GM18867 (cell line): Measurements from ENCODE around the gene TMC3.

Experiments
- ATAC-seq: cut with Tn5 transposase; IDR thresholded peaks from one replicate; pipeline ENCODE4 v1.9.1; 2021; ENCODE audit warnings: mild to moderate bottlenecking, moderate library complexity; ENCODE audit not compliant: unreplicated experiment

Gene TMC3

GRCh38 chr15:81323944-81324881 is 49.8 kb downstream of the TMC3 start, which contains the start of gene STARD5:
TSS of gene STARD5 (minus strand) at chr15:81324141. CDS start at chr15:81324099, 42 bp downstream.
- ATAC-seq, result peak; percentile 99

GRCh38 chr15:81323559-81323943 is 50.5 kb downstream of the TMC3 start:
- peak; percentile 15 for ATAC-seq

- ATAC-seq, result no peak
These were observed 51.2 kb downstream of the TMC3 start for GRCh38 chr15:81322676-81323253.

- ATAC-seq, result no peak
These were observed 52.3 kb downstream of the TMC3 start for GRCh38 chr15:81321667-81322066.

GRCh38 chr15:81317642-81318017 is 56.4 kb downstream of the TMC3 start:
- no peak for ATAC-seq

- ATAC-seq, result no peak
These were observed 57.7 kb downstream of the TMC3 start for GRCh38 chr15:81316267-81316666.

GRCh38 chr15:81315452-81316175 is 58.4 kb downstream of the TMC3 start:
- ATAC-seq, result no peak

GRCh38 chr15:81314378-81314777 is 59.6 kb downstream of the TMC3 start:
- no peak for ATAC-seq

- no peak for ATAC-seq
These were observed 60.3 kb downstream of the TMC3 start for GRCh38 chr15:81313686-81314085.

- no peak for ATAC-seq
These were observed 61.0 kb downstream of the TMC3 start for GRCh38 chr15:81312790-81313543.

GRCh38 chr15:81311752-81312464 is 62.1 kb downstream of the TMC3 start:
- peak; percentile 72 for ATAC-seq

GRCh38 chr15:81310480-81310879 is 63.5 kb downstream of the TMC3 start:
- no peak for ATAC-seq

GRCh38 chr15:81309647-81310450 is 64.2 kb downstream of the TMC3 start:
- ATAC-seq, result no peak

- ATAC-seq, result no peak
These were observed 65.8 kb downstream of the TMC3 start for GRCh38 chr15:81308260-81308659.

- no peak for ATAC-seq
These were observed 69.8 kb downstream of the TMC3 start for GRCh38 chr15:81304226-81304625.

- no peak for ATAC-seq
These were observed 70.5 kb downstream of the TMC3 start for GRCh38 chr15:81303244-81304225.

- peak; percentile 24 for ATAC-seq
These were observed 71.3 kb downstream of the TMC3 start for GRCh38 chr15:81302701-81303109.

GRCh38 chr15:81301815-81302399 is 72.1 kb downstream of the TMC3 start:
- peak; percentile 79 for ATAC-seq
